H1 (cell line): Measurements from ENCODE around the gene PCNX1. TPM values are rescaled to one million over a fixed set of nuclear protein-coding genes. Genes with fewer than 3 reads are reported as not detected.
"Not testable (repeated sequence)": the region's sequence is repeated elsewhere in the genome, so short reads cannot be mapped to it uniquely, and the experiment has no call there.

Experiments
- CTCF ChIA-PET: fragments of 300-600 bp; sonication (Branson Sonifier 250); formaldehyde crosslinking; loops from one replicate; lab custom pipeline; 2021; ENCODE audit not compliant: partially characterized antibody; lab: Charles Lee
- POLR2A ChIA-PET: fragments of 300-600 bp; sonication (Branson Sonifier 250); formaldehyde crosslinking; loops from one replicate; lab custom pipeline; 2021; ENCODE audit warnings: inconsistent platforms; ENCODE audit not compliant: partially characterized antibody; lab: Charles Lee
- DNase-seq, 2 experiments: peaks; one replicate each; pipeline versions ENCODE4 v3.0.0 to v3.0.0-alpha.2; 2010 to 2022; ENCODE audit warnings: low spot score in 2 of 2, low read depth in 1 of 2, mixed read lengths in 1 of 2
- FAIRE-seq: peaks from 2 replicates; lab custom pipeline; 2011; peaks lifted over from hg19 to GRCh38; lab: Jason Lieb, UNC
- H2AFZ ChIP-seq: 2 replicates; pipeline ENCODE4 v1.8.1; 2012; ENCODE audit warnings: low read length, inconsistent platforms
- H2AK5ac ChIP-seq: 2 replicates; pipeline ENCODE4 v1.6.1; 2013; ENCODE audit warnings: low read depth, low read length
- H2BK120ac ChIP-seq: replicated peaks from 2 replicates; pipeline ENCODE3; 2013; ENCODE audit warnings: low read depth, low read length, inconsistent platforms
- H2BK12ac ChIP-seq: 2 replicates; pipeline ENCODE4 v1.6.1; 2013; ENCODE audit warnings: low read depth, low read length
- H2BK15ac ChIP-seq: 2 replicates; pipeline ENCODE4 v1.6.1; 2013; ENCODE audit warnings: low read length
- H2BK20ac ChIP-seq: 2 replicates; pipeline ENCODE4 v1.6.1; 2013; ENCODE audit warnings: low read length
- H2BK5ac ChIP-seq: 2 replicates; pipeline ENCODE4 v1.6.1; 2013; ENCODE audit warnings: low read depth, low read length
- H3K14ac ChIP-seq: 2 replicates; pipeline ENCODE4 v1.6.1; 2013; ENCODE audit warnings: inconsistent platforms; ENCODE audit not compliant: insufficient read length
- H3K18ac ChIP-seq: 2 replicates; pipeline ENCODE4 v1.6.1; 2013; ENCODE audit warnings: low read length; ENCODE audit errors: extremely low read depth
- H3K23ac ChIP-seq: 2 replicates; pipeline ENCODE4 v1.6.1; 2013; ENCODE audit warnings: inconsistent platforms; ENCODE audit not compliant: insufficient read length
- H3K23me2 ChIP-seq: 2 replicates; pipeline ENCODE4 v1.6.1; 2013; ENCODE audit warnings: low read depth, low read length
- H3K27ac ChIP-seq: 2 replicates; pipeline ENCODE4 v1.6.1; 2011; ENCODE audit warnings: low read depth, low read length, inconsistent platforms
- H3K27me3 ChIP-seq, 4 experiments: replicated peaks in 1 of 4; 1 replicate in 1 of 4; 2 replicates in 3 of 4; pipeline versions ENCODE4 v1.6.1 to v1.8.1; 2011 to 2013; ENCODE audit warnings: low read length in 3 of 4, mild to moderate bottlenecking in 3 of 4, inconsistent platforms in 2 of 4, mixed read lengths in 2 of 4, moderate library complexity in 1 of 4; ENCODE audit not compliant: control insufficient read depth in 3 of 4, insufficient read depth in 3 of 4; ENCODE audit errors: extremely low read depth in 1 of 4
- H3K36me3 ChIP-seq, 4 experiments: 2 replicates each; pipeline versions ENCODE4 v1.6.1 to v1.8.1; 2011 to 2013; ENCODE audit warnings: mild to moderate bottlenecking in 4 of 4, low read length in 3 of 4, moderate library complexity in 2 of 4, control low read depth in 1 of 4, inconsistent platforms in 1 of 4; ENCODE audit not compliant: insufficient read depth in 4 of 4, control insufficient read depth in 2 of 4
- H3K4ac ChIP-seq: replicated peaks from 2 replicates; pipeline ENCODE3; 2013; ENCODE audit warnings: low read length, low read depth, mixed read lengths, inconsistent platforms; ENCODE audit not compliant: insufficient read length
- H3K4me1 ChIP-seq, 4 experiments: replicated peaks in 1 of 4; 1 replicate in 1 of 4; 2 replicates in 3 of 4; pipeline versions ENCODE4 v1.6.1 to v1.8.1; 2011 to 2013; ENCODE audit warnings: low read length in 3 of 4, inconsistent platforms in 2 of 4, mixed read lengths in 1 of 4; ENCODE audit not compliant: insufficient read depth in 4 of 4, control insufficient read depth in 3 of 4
- H3K4me2 ChIP-seq, 2 experiments: 2 replicates each; pipeline versions ENCODE4 v1.6.1 to v1.8.1; 2011 to 2013; ENCODE audit warnings: low read depth in 2 of 2, low read length in 2 of 2, control low read depth in 1 of 2, inconsistent platforms in 1 of 2, mild to moderate bottlenecking in 1 of 2; ENCODE audit not compliant: insufficient read depth in 1 of 2
- H3K4me3 ChIP-seq, 4 experiments: fragments of 200-600, 300-600 bp in 1 of 4; sonication (generic), shearing (Covaris generic), sonication (Bioruptor Twin) in 1 of 4; 2 replicates each; pipeline versions ENCODE4 v1.5.1 to v1.8.1; 2011 to 2016; ENCODE audit warnings: low read length in 4 of 4, low read depth in 3 of 4, control low read depth in 2 of 4, inconsistent platforms in 2 of 4, mild to moderate bottlenecking in 2 of 4, mixed read lengths in 1 of 4, moderate library complexity in 1 of 4; ENCODE audit not compliant: insufficient read depth in 2 of 4; ENCODE audit errors: extremely low read depth in 1 of 4
- H3K56ac ChIP-seq: replicated peaks from 2 replicates; pipeline ENCODE3; 2013; ENCODE audit warnings: low read depth, mild to moderate bottlenecking, mixed read lengths, low read length, inconsistent platforms; ENCODE audit not compliant: insufficient read length
- H3K79me1 ChIP-seq: 2 replicates; pipeline ENCODE4 v1.6.1; 2013; ENCODE audit warnings: low read depth, low read length, control low read depth
- H3K79me2 ChIP-seq, 2 experiments: 2 replicates each; pipeline versions ENCODE4 v1.6.1 to v1.8.1; 2012 to 2013; ENCODE audit warnings: low read length in 2 of 2, mild to moderate bottlenecking in 2 of 2, inconsistent platforms in 1 of 2; ENCODE audit not compliant: insufficient read depth in 2 of 2, control insufficient read depth in 1 of 2
- H3K9ac ChIP-seq, 4 experiments: replicated peaks in 1 of 4; 1 replicate in 1 of 4; 2 replicates in 3 of 4; pipeline versions ENCODE4 v1.6.1 to v1.8.1; 2011 to 2013; ENCODE audit warnings: low read depth in 3 of 4, low read length in 3 of 4, control low read depth in 2 of 4, mild to moderate bottlenecking in 2 of 4, moderate library complexity in 2 of 4, inconsistent platforms in 1 of 4; ENCODE audit errors: extremely low read depth in 1 of 4
- H3K9me3 ChIP-seq, 2 experiments: 2 replicates each; pipeline versions ENCODE4 v1.6.1 to v1.8.1; 2012 to 2013; ENCODE audit warnings: mild to moderate bottlenecking in 2 of 2, moderate library complexity in 2 of 2, control low read depth in 1 of 2, inconsistent platforms in 1 of 2, low read depth in 1 of 2, low read length in 1 of 2, mixed read lengths in 1 of 2; ENCODE audit not compliant: insufficient read depth in 2 of 2
- H4K20me1 ChIP-seq, 2 experiments: replicated peaks in 1 of 2; 2 replicates each; pipeline versions ENCODE3 to v1.8.1; 2011 to 2013; ENCODE audit warnings: inconsistent platforms in 2 of 2, low read length in 2 of 2, mild to moderate bottlenecking in 1 of 2; ENCODE audit not compliant: insufficient read depth in 2 of 2, control insufficient read depth in 1 of 2
- H4K5ac ChIP-seq: 2 replicates; pipeline ENCODE4 v1.6.1; 2013; ENCODE audit warnings: low read length, low read depth, mixed read lengths, inconsistent platforms; ENCODE audit not compliant: insufficient read length
- H4K8ac ChIP-seq: 2 replicates; pipeline ENCODE4 v1.8.0; 2013; ENCODE audit warnings: mild to moderate bottlenecking, moderate library complexity, low read length, inconsistent platforms; ENCODE audit not compliant: insufficient read depth; ENCODE audit errors: extremely low read depth
- H4K91ac ChIP-seq: replicated peaks from 2 replicates; pipeline ENCODE3; 2013; ENCODE audit warnings: low read length, mixed read lengths, inconsistent platforms; ENCODE audit not compliant: insufficient read length
- WGBS, 2 experiments: shearing (Covaris generic) in 1 of 2; methylation state at CpG; one replicate each; pipeline versions ENCODE4 v1.1.6 to v1.1.7; 2013 to 2015; ENCODE audit warnings: low lambda C conversion rate in 2 of 2, mixed read lengths in 2 of 2, inconsistent platforms in 1 of 2, low coverage in 1 of 2, missing lambda C conversion rate in 1 of 2; ENCODE audit not compliant: insufficient replicate concordance in 2 of 2, insufficient coverage in 1 of 2, insufficient read length in 1 of 2; ENCODE audit errors: extremely low coverage in 1 of 2, missing lambda C conversion rate in 1 of 2; 5-methylcytosine and 5-hydroxymethylcytosine counted together
- polyA plus RNA-seq, 7 experiments: library from polyadenylated mRNA; depleted of rRNA in 3 of 7; stranded (reverse) in 5 of 7; unstranded in 2 of 7; fragments of >200 nt in 5 of 7; fragments of 200-250 nt in 2 of 7; gene quantifications; 1 replicate in 5 of 7; 2 replicates in 1 of 7; 4 replicates in 1 of 7; pipeline versions ENCODE4 v1.2.1 to v1.2.3, GENCODE V29; 2011 to 2013; ENCODE audit warnings: missing spikeins in 2 of 7, mixed read lengths in 2 of 7
- total RNA-seq: library from RNA; stranded (reverse); fragmentation: NEBNext Ultra II Directional; extraction: Animal tissue kit (Norgen Biotek cat#: 25700); gene quantifications from 2 replicates; pipeline ENCODE4 v1.2.1, GENCODE V29; 2021

The PCNX1 gene
- total and polyA plus RNA-seq, 2 of the 8 experiments (the other 6 are each of a cell fraction or from before 2014, with no cell fraction given), result 37.7 to 53.2 TPM

- H3K23me2 ChIP-seq, H3K9ac ChIP-seq, H4K20me1 ChIP-seq, DNase-seq, H2AFZ ChIP-seq, H3K56ac ChIP-seq, H3K4me1 ChIP-seq, H3K14ac ChIP-seq, H3K18ac ChIP-seq, H3K27me3 ChIP-seq, H4K5ac ChIP-seq, H2BK20ac ChIP-seq, H3K79me1 ChIP-seq, H2BK120ac ChIP-seq, H2AK5ac ChIP-seq, H4K8ac ChIP-seq, H3K4me2 ChIP-seq, H2BK12ac ChIP-seq, H3K4me3 ChIP-seq, H3K4ac ChIP-seq, FAIRE-seq, H3K27ac ChIP-seq, H3K23ac ChIP-seq, H2BK5ac ChIP-seq, H2BK15ac ChIP-seq, H4K91ac ChIP-seq: not testable (repeated sequence)
- H3K36me3 ChIP-seq, result peaks cover 0 to 40% (median 10%) of the 10 kb centered on the region in 4 experiments; a peak in 4 of 8 replicates
- ChIA-PET POLR2A (interaction anchor here (1.7 kb wide), 1 partner anchor 11 kb away, joined by 3 read pairs; no protein-coding TSS in a partner anchor), CTCF (interaction anchor here (0.7 to 1.0 kb wide), 4 partner anchors 14 to 125 kb away, joined by 3 to 4 read pairs (median 3); no protein-coding TSS in a partner anchor)
- peaks cover 7 to 46% of the 10 kb centered on the region in 2 experiments; a peak in 3 of 4 replicates for H3K79me2 ChIP-seq
- 89% methylated on average over 15 of the region's 15 CpGs; no CpG with 5 or more reads in 1 of the 2 experiments for WGBS, 2 experiments
- H3K9me3 ChIP-seq, result peaks cover 31 to 37% of the 10 kb centered on the region in 2 experiments
These were observed 34.5 kb downstream of the PCNX1 start for GRCh38 chr14:70941637-70942341.
